Motor neuron (in vitro differentiated cells): ENCODE measurements around the gene PEMT. TPM values are rescaled to one million over a fixed set of nuclear protein-coding genes. Genes with fewer than 3 reads are reported as not detected.
A peak's percentile ranks its signal among the peaks of the same experiment; 100 is the strongest.

ENCODE experiments used
- ATAC-seq, 8 experiments: fragments of 200-7000 bp; cut with Tn5 transposase; replicated peaks in 6 of 8; 2 replicates each; pipeline ENCODE4 v1.8.0; 2021; ENCODE audit warnings: mild to moderate bottlenecking in 8 of 8, moderate library complexity in 8 of 8
- H3K27ac ChIP-seq, 2 donors: fragments of 250-450 bp; sonication (Bioruptor Pico); 2 replicates each; pipeline ENCODE4 v1.9.0; 2021; ENCODE audit warnings: antibody characterized with exemption in 2 of 2, mild to moderate bottlenecking in 2 of 2, moderate library complexity in 1 of 2
- H3K4me1 ChIP-seq, 2 donors: fragments of 250-450 bp; sonication (Bioruptor Pico); replicated peaks in 1 of 2; 2 replicates each; pipeline ENCODE4 v1.6.1; 2021; ENCODE audit warnings: antibody characterized with exemption in 2 of 2, mild to moderate bottlenecking in 2 of 2, moderate library complexity in 1 of 2
- H3K4me3 ChIP-seq, 5 donors: fragments of 250-450 bp; sonication (Bioruptor Pico); 2 replicates each; pipeline ENCODE4 v1.9.0; 2021; ENCODE audit warnings: antibody characterized with exemption in 5 of 5, mild to moderate bottlenecking in 5 of 5, moderate library complexity in 4 of 5
- WGBS, 10 experiments: fragments of 450-650 bp; shearing (Covaris generic); methylation state at CpG; one replicate each; pipeline ENCODE4 v1.0.0; 2022; 5-methylcytosine and 5-hydroxymethylcytosine counted together
- in situ Hi-C, 9 experiments: fragments of 400-800 bp; cut with MboI; loops; one replicate each; pipeline ENCODE4 v1.15.0; 2021; ENCODE audit warnings: low sequenced_read_pairs in 9 of 9, low pct_unique_long_range_greater_than_20kb in 2 of 9; ENCODE audit not compliant: unreplicated experiment in 9 of 9
- total RNA-seq, 8 experiments: library from RNA; unstranded; fragments of 300-600 nt; gene quantifications; 2 replicates each; pipeline versions ENCODE4 v1.2.3 to v1.2.4, GENCODE V29; 2022

The PEMT gene
- total RNA-seq, 8 experiments from 2014 or later, result 21.1 to 59.0 (median 32.9) TPM

DNA sequence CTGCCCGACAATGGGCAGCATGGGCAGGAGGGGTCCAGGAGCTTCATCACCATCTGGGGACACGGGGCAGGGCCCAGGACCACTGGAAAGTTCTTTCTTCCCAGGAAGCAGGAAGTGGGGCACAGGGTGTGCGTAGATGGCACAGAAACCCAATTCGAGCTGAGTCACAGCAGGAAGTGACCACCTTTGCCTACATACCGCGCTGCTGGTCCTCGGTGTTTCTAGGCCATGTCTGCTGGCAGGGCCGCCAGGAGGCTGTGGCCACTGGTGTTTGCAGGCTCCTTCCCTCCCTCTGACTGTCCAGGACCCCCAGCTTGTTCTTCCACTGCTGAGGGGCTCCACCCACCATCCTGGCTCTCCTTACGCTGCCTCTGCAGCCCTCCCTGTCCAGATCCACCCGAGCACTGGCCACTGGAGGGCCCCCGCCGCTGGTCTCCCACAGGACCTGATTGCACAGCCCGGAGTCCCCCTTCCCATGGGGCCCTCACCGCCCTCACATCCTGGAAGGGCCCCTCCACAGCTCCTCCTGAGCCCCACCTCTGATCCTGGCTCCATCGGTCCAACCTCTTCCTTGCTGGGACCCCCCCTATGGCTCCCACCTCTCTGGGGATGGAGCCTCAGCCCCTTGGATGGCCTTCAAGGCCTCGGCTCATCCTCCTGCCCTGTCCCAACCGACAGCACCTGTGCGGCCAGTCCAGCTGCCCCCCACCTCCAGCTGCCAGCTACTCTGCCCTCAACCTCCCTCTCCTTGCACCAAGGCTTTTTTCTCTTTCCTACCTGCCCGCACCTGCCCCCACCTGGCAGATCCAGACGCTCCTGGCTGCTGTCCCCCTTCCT, 80.8 kb downstream of the PEMT start:
- no peak overlapping the region for H3K27ac ChIP-seq
- H3K4me1 ChIP-seq, result peaks cover 29 to 34% of the 10 kb centered on the region in 2 donors
- 86 to 100% (median 97%) methylated on average over 1 to 7 of the region's 20 CpGs; no CpG with 5 or more reads in 6 of the 10 experiments for WGBS, 10 experiments
- ATAC-seq, result no peak
- no peak overlapping the region for H3K4me3 ChIP-seq
- in situ Hi-C loops, result no loop called here

- in situ Hi-C loops, result loop anchor here in 1 of 9 experiments (10.0 kb wide), 1 partner anchor 55 kb away; no protein-coding TSS in a partner anchor
- no peak overlapping the region for H3K4me3 ChIP-seq
- no peak for ATAC-seq
- H3K4me1 ChIP-seq, result peaks cover 20 to 25% of the 10 kb centered on the region in 2 donors
- WGBS, 10 experiments, result 80 to 100% (median 92%) methylated on average over 2 to 7 of the region's 21 CpGs
- H3K27ac ChIP-seq, result no peak overlapping the region
Observed at GRCh38 chr17:17509601-17510425, 81.7 kb downstream of the PEMT start.

- Histone ChIP-seq H3K4me3 (no peak overlapping the region), H3K4me1 (peaks cover 16 to 18% of the 10 kb centered on the region in 2 donors), H3K27ac (no peak overlapping the region)
- WGBS, 10 experiments, result 92 to 100% (median 95%) methylated on average over 3 to 16 of the region's 33 CpGs; no CpG with 5 or more reads in 4 of the 10 experiments
- ATAC-seq, result no peak
- in situ Hi-C loops, result loop anchor here in 1 of 9 experiments (10.0 kb wide), 1 partner anchor 56 kb away; no protein-coding TSS in a partner anchor
Observed at GRCh38 chr17:17508646-17509591, 82.6 kb downstream of the PEMT start.

- H3K27ac ChIP-seq, result no peak overlapping the region
- WGBS, 10 experiments, result 0 to 100% (median 82%) methylated on average over 1 of the region's 11 CpGs; no CpG with 5 or more reads in 4 of the 10 experiments
- no peak for ATAC-seq
- peaks cover 20 to 24% of the 10 kb centered on the region in 2 donors for H3K4me1 ChIP-seq
- in situ Hi-C loops, result loop anchor here in 1 of 9 experiments (10.0 kb wide), 1 partner anchor 57 kb away; no protein-coding TSS in a partner anchor
- no peak overlapping the region for H3K4me3 ChIP-seq
Observed at GRCh38 chr17:17508019-17508535, 83.4 kb downstream of the PEMT start.

GRCh38 chr17:17507465-17508011, 84.0 kb downstream of the PEMT start:
- WGBS, 10 experiments, result 80 to 100% (median 93%) methylated on average over 1 to 3 of the region's 16 CpGs; no CpG with 5 or more reads in 7 of the 10 experiments
- no peak overlapping the region for H3K27ac ChIP-seq
- no peak for ATAC-seq
- H3K4me1 ChIP-seq, result peaks cover 20 to 24% of the 10 kb centered on the region in 2 donors
- no peak overlapping the region for H3K4me3 ChIP-seq
- in situ Hi-C loops, result loop anchor here in 1 of 9 experiments (10.0 kb wide), 1 partner anchor 57 kb away; no protein-coding TSS in a partner anchor

- 95 to 100% (median 100%) methylated on average over 3 to 4 of the region's 17 CpGs; no CpG with 5 or more reads in 7 of the 10 experiments for WGBS, 10 experiments
- Histone ChIP-seq H3K27ac (no peak overlapping the region), H3K4me3 (no peak overlapping the region), H3K4me1 (peaks cover 17 to 24% of the 10 kb centered on the region in 2 donors)
- ATAC-seq, result peak in 3 of 8 experiments; percentile 10 to 69 (median 20)
- in situ Hi-C loops, result loop anchor here in 1 of 9 experiments (10.0 kb wide), 1 partner anchor 58 kb away; no protein-coding TSS in a partner anchor
Observed at GRCh38 chr17:17506893-17507464, 84.5 kb downstream of the PEMT start.

- peak in 4 of 8 experiments; percentile 27 to 53 (median 28) for ATAC-seq
- Histone ChIP-seq H3K4me3 (no peak overlapping the region), H3K4me1 (peaks cover 17 to 24% of the 10 kb centered on the region in 2 donors), H3K27ac (no peak overlapping the region)
- in situ Hi-C loops, result loop anchor here in 1 of 9 experiments (10.0 kb wide), 1 partner anchor 59 kb away; no protein-coding TSS in a partner anchor
- WGBS, 10 experiments, result 50 to 100% (median 80%) methylated on average over 1 to 12 of the region's 22 CpGs; no CpG with 5 or more reads in 4 of the 10 experiments
Observed at GRCh38 chr17:17506181-17506741, 85.2 kb downstream of the PEMT start.

- peaks cover 17 to 24% of the 10 kb centered on the region in 2 donors for H3K4me1 ChIP-seq
- no peak overlapping the region for H3K27ac ChIP-seq
- no peak for ATAC-seq
- 50 to 96% (median 80%) methylated on average over 1 to 5 of the region's 22 CpGs; no CpG with 5 or more reads in 6 of the 10 experiments for WGBS, 10 experiments
- in situ Hi-C loops, result loop anchor here in 1 of 9 experiments (10.0 kb wide), 1 partner anchor 59 kb away; no protein-coding TSS in a partner anchor
- H3K4me3 ChIP-seq, result no peak overlapping the region
Observed at GRCh38 chr17:17505610-17506171, 85.8 kb downstream of the PEMT start.

- no peak overlapping the region for H3K4me3 ChIP-seq
- no peak for ATAC-seq
- no CpG with 5 or more reads among the region's 5 CpGs for WGBS, 10 experiments
- in situ Hi-C loops, result loop anchor here in 1 of 9 experiments (10.0 kb wide), 1 partner anchor 60 kb away; no protein-coding TSS in a partner anchor
- H3K4me1 ChIP-seq, result peaks cover 17 to 24% of the 10 kb centered on the region in 2 donors
- H3K27ac ChIP-seq, result no peak overlapping the region
Observed at GRCh38 chr17:17505151-17505550, 86.4 kb downstream of the PEMT start.

DNA sequence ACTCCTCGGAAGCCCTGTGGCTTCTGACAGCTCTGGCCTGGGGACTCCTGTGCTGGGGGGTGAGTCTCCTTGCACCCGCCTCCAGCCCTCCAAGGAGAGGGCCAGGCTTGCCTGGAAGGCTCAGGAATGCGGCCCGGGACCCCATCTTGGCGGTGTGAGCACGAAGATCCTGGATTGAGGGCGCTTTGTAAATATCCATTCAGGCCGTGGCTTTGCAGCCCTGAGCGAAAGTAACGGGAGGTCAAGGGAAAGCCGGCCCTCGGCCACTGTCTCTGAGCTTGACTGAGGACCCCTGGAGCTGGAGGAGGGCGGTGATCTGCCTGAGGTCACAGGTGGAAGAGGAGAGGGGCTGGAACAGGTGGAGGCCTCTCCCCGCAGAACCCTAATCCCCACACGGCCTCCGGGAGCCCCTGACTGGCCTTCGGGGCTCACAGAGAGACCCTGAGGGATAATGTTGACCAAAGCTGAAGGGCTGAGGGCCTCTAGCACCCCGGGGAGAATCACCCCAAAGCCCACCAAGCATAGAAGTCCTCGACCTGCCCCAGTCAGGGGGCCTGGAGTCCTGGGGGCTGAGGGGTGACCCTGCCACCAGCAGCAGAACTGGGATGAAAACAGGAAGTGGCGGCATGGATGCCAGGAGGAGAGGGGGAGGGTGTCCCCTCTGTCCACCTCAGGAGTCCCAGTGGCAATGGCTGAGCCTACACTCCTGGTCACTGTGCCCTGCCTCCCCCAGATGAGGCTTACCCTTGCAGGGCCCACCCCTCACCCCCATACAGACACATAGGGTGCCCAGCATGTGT, 87.0 kb downstream of the PEMT start:
- Histone ChIP-seq H3K4me1 (peaks cover 21 to 24% of the 10 kb centered on the region in 2 donors), H3K27ac (no peak overlapping the region)

More for the DNA sequence above, 87.0 kb downstream of the PEMT start:
- no peak for ATAC-seq
- no peak overlapping the region for H3K4me3 ChIP-seq
- 50 to 100% (median 57%) methylated on average over 1 to 2 of the region's 20 CpGs; no CpG with 5 or more reads in 7 of the 10 experiments for WGBS, 10 experiments
- in situ Hi-C loops, result loop anchor here in 1 of 9 experiments (10.0 kb wide), 1 partner anchor 60 kb away; no protein-coding TSS in a partner anchor
